NCI-H146 treated with DMSO at 0.1 percent for 48 hours (cell line): ENCODE data around the gene OLIG2.

Source experiments
- DNase-seq: peaks from one replicate; lab custom pipeline; 2025; ENCODE audit not compliant: unreplicated experiment; lab: John Stamatoyannopoulos, UW

The OLIG2 gene

DNA sequence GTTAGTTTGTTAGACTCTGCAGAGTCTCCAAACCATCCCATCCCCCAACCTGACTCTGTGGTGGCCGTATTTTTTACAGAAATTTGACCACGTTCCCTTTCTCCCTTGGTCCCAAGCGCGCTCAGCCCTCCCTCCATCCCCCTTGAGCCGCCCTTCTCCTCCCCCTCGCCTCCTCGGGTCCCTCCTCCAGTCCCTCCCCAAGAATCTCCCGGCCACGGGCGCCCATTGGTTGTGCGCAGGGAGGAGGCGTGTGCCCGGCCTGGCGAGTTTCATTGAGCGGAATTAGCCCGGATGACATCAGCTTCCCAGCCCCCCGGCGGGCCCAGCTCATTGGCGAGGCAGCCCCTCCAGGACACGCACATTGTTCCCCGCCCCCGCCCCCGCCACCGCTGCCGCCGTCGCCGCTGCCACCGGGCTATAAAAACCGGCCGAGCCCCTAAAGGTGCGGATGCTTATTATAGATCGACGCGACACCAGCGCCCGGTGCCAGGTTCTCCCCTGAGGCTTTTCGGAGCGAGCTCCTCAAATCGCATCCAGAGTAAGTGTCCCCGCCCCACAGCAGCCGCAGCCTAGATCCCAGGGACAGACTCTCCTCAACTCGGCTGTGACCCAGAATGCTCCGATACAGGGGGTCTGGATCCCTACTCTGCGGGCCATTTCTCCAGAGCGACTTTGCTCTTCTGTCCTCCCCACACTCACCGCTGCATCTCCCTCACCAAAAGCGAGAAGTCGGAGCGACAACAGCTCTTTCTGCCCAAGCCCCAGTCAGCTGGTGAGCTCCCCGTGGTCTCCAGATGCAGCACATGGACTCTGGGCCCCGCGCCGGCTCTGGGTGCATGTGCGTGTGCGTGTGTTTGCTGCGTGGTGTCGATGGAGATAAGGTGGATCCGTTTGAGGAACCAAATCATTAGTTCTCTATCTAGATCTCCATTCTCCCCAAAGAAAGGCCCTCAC, at the start of gene OLIG2:
Gene OLIG2, plus strand, starts transcription at position 447 of the 954 bp plus-strand sequence. CDS start 928 bp downstream, outside the sequence.
- DNase-seq: no peak

DNA sequence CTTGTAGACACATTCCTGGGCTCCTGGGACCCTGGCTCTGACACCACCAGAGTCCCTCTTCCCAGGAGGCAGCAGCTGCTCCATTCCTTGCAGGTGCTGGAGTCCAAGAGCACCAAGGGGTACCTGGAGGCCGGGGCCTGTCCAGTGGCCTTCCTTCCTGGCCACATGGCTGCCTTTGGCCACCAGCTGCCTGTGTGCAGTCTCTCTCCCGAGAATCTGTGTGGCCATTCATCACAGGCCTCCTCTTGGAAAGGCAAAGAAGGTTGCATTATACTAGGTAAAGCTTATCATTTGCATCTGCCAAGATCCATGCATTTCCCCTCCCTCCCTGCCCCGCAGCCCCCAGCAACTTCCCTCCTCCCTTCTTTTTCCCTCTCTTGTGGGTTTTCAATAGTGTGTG, 48.9 kb upstream of the OLIG2 start:
- DNase-seq: no peak

GRCh38 chr21:32977216-32977615, 48.5 kb upstream of the OLIG2 start:
- DNase-seq: no peak

GRCh38 chr21:32978331-32979270, 47.1 kb upstream of the OLIG2 start:
- DNase-seq: no peak

GRCh38 chr21:32979598-32980268, 46.0 kb upstream of the OLIG2 start:
- no peak for DNase-seq

- no peak for DNase-seq
Observed at GRCh38 chr21:32981096-32981495, 44.6 kb upstream of the OLIG2 start.

GRCh38 chr21:32990666-32991065, 35.1 kb upstream of the OLIG2 start:
- no peak for DNase-seq

DNA sequence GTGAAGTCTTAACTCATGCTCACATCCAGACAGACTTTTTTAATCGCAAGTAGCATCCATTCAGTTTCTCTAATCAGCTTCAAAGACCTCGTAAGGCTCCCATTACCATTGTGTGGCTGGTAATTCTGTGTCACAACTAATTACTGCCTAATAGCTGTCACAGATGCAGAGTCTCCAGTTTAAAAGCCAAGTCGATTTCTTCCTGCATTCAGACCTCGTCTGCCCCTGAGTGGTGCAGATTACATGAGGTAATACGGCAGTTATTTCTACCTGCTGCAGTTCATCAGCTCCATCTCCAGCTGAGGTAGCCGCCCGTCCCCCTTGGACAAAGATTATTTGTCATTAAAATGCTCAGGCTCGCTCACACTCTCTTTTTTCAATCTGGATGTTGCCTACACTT, 34.4 kb upstream of the OLIG2 start:
- DNase-seq: no peak

DNA sequence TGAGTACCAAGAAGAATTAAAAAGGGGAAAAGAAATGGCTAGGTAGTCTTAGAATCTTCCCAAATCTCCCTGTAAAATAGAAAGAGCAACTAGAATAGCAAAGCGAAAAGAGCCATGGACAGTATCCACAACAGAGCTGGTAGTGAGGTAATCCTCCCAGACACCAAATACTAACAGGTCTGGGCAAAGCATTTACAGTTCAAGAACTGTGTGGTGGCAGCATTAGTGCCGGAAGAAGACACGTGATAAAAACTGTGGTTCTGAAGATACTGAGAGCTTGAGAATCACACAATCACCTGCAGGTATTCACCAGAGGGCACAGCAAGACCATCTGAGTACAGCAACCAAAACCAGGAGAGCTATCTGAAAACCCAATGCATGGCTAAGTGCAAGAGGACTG, 31.8 kb upstream of the OLIG2 start:
- DNase-seq: no peak

GRCh38 chr21:32994305-32994704, 31.4 kb upstream of the OLIG2 start:
- DNase-seq: no peak

DNA sequence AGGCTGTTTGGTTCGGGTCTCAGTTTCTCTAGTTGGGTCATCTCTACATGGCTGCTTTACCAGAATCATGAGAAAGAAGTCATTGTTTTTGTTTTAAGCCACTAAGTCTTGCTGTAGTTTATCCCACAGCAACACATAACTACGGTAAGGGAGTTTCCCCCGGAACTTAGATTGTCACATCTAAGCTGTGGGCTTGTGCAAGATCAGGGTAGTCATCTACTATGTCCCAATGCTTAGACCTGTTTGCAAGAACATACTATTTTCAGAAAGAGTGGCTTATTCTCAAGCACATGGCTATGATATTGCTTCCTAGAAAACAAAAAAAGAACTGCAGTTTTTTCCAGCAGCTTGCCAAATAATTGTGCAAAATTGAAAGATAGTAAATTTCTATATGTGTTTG, 18.0 kb upstream of the OLIG2 start:
- DNase-seq: no peak

- no peak for DNase-seq
Observed at GRCh38 chr21:33008333-33009051, 17.2 kb upstream of the OLIG2 start.

DNA sequence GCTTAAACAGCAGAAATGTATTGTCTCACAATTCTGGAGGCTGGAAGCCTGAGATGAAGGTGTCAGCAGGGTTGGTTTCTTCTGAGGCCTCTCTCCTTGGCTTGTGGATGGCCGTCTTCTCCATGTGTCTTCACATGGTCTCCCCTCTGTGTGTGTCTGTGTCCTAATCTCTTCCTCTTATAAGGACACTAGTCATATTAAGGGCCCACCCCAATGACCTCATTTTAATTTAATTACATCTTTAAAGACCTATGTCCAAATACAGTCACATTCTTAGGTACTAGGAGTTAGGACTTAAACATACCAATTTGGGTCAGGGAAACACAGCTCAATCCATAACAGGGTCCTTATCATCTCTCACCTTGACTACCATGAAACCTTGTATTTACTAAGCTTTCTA, 14.8 kb upstream of the OLIG2 start:
- DNase-seq: no peak

DNA sequence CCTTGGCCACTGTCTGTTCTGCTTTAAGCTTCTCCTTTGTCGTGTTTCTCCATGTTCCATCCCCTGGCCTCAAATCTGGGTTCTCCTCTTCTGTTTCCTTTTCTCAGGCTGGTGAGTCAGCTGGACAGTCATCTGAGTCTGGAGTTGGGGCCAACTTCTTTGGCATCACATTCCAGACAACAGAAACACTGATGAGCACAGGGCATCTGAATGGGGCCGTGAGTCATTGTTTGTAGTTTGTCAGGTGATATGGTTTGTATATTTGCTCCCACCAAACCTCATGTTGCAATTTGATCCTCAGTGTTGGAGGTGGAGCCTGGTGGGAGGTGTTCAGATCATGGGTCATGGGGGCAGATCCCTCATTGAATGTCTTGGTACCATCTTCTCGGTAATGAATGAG, 14.3 kb upstream of the OLIG2 start:
- no peak for DNase-seq

GRCh38 chr21:33013626-33014025, 12.1 kb upstream of the OLIG2 start:
- DNase-seq: no peak

- DNase-seq: no peak
Observed at GRCh38 chr21:33014331-33014730, 11.4 kb upstream of the OLIG2 start.

- DNase-seq: no peak
Observed at GRCh38 chr21:33015096-33015495, 10.6 kb upstream of the OLIG2 start.

- no peak for DNase-seq
Observed at GRCh38 chr21:33015756-33016155, 10.0 kb upstream of the OLIG2 start.

GRCh38 chr21:33018707-33019465, 6.8 kb upstream of the OLIG2 start:
- no peak for DNase-seq

GRCh38 chr21:33019516-33019884, 6.2 kb upstream of the OLIG2 start:
- DNase-seq: no peak
